SW 1271 (cell line): Measurements from ENCODE around the gene LMCD1.
"Not testable (repeated sequence)": the region's sequence is repeated elsewhere in the genome, so short reads cannot be mapped to it uniquely, and the experiment has no call there.

Experiments
- DNase-seq, 2 experiments: peaks; one replicate each; lab custom pipeline; 2025; lab: John Stamatoyannopoulos, UW

Gene LMCD1

GRCh38 chr3:8560366-8561007 is 58.9 kb downstream of the LMCD1 start:
- no peak for DNase-seq

DNA sequence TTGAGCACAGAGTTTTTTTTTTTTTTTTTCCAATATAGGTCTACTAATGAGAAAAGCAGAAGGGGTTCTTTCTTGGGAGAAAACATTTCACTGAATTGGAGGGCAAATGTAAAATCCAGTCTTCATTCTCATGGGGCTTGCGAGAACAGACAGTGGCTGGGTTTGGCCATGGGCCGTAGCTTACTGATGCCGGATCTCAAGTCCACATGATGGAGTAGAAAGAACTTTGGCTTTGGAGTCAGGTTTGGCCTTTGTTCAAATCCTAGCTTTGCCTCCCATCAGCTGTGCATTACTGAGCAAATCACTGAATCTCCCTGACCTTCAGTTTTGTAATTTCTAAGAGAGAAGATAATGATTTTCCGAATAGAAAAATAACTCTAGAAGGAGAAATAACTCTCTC is 59.7 kb downstream of the LMCD1 start:
- no peak for DNase-seq

- no peak for DNase-seq
These were observed 60.5 kb downstream of the LMCD1 start for GRCh38 chr3:8562081-8562595.

GRCh38 chr3:8563146-8563545 is 61.5 kb downstream of the LMCD1 start:
- no peak for DNase-seq

DNA sequence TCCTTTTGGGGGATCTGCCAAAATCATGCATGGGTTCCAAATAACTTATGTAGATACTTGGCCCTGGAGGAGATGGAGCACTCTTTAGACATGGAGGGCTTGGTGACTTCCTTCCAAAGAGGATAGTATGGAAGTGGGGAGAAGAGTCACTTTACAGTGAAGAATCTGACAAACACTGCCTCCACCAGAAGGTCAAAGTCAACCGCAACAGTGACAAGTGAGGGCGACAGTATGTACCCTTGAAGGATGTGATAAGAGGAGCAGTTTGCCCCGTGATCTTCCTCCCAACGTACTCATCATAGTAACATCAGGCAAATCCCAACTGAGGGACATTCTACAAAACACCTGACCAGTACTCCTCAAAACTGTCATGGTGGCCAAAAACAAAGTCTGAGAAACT is 62.0 kb downstream of the LMCD1 start:
- no peak for DNase-seq

GRCh38 chr3:8565376-8565775 is 63.8 kb downstream of the LMCD1 start:
- no peak for DNase-seq

DNA sequence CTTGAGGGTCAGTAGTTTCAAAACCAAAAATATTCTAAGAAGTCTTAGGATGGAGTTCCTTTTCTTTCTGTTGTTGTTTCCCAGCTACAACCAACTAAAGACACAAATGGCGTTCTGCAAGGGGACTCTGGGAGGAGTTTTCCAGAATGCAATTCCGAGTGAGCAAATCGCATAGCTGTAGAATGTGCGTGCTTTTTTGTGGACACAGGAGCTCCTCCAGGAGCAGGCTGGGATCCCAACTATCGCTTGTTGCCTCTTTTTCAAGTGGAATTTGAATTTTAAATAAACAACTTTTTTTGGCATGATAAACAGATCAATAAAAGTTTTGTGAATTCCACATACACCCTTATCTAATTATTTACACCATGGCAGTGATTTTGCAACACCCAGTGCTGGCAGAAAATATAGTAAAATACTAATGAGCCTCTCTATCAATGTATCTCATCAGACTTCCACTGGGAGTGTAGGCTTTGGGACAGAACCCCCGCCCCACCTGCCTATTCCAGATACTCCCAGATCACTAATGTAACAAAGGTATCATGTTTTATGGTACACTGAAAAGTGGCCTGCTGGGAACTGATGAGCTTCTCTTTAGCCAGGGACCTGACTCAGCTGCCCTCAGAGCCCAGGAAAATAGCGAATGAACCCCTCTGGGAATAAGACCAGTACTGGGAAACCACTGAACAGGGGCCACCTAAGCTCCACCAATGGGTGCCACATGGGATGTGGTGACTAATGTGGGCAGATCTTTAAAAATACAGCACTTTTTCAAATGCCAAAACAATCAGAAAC is 66.4 kb downstream of the LMCD1 start:
- no peak for DNase-seq

DNA sequence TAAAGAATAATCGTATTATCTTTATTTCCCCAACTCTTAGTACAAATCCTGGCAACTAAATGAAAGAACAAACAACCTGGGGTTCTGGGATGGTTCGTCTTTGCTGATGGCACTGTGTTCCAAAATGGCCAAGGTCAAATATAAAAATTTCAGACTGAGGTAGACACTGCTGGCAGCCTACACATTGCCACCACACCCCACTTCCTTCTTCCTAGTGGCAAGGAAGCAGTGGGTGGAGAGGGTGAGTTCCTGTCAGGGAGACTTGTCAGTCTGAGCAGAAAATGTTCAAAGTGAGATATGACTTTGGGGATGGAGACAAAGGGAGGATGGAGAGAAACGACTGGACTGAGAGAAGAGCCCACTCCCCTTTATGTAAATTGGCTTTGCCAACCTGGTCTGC is 69.6 kb downstream of the LMCD1 start:
- no peak for DNase-seq

GRCh38 chr3:8573342-8573926 is 71.8 kb downstream of the LMCD1 start:
- no peak for DNase-seq

GRCh38 chr3:8574040-8574669 is 72.5 kb downstream of the LMCD1 start:
- no peak for DNase-seq

DNA sequence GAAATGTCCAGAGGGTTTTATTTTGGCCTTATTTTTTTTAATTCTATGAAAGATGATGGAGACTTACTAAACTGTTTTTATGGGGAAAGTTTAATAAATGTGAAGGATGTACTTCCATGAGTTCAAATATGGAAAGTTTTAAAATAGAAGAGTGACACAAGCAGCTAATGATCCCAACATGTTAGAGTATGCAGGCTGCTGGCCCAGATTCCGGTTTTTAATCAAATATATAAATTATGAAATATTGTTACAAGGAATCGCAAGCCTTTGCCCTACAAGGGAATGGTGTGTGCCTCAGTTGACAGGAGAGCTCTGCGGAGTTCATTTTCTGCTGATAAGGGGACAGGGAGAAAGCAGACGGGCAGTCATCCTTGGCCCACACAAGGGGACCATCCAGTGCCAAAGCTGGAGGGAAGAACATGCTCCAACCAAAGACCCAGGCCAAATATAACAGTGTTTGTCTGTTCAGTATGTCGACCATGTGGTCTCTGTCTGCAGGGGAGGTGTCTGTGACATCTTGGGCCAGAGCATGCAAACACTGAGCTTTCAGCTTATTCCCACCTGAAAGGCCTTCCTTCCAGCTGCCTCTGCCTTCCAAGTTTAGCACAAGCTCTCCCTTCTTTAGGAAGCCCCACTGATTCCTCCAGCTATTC is 73.2 kb downstream of the LMCD1 start:
- no peak for DNase-seq

DNA sequence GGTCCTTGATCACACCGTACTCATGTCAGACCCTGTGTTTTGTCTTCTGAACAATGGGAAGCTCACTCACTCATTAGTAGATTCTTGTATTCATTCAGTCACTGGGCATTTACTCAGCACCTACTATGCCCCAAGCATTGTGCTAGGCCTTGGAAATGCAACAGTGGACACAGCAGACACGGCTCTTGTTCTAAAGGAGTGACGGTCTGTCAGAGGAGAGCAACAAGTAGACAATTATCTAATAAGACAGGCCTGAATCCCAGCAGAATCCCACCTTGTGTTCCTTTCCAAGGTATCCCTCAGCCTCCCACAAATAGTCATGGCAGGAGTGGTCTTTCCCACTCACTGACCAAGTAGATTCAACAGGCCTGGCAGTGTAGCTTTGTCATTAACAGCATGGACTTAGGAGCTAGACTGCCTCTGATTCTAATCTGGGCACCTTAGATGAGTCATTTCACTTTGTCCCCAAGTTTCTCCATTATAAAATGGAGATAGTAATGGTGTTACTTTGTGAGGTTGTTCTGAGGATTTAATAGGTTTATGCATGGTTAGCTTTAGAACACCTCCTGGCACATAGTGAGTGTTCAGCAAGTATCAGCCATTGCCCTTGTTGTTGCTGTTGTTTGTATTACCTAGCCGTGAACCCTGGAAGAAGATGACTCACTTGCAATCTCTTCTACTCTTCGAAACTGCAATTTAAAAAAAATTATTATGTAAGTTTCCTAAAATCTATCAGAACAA is 73.9 kb downstream of the LMCD1 start:
- DNase-seq = no peak

- DNase-seq = no peak
These were observed 74.8 kb downstream of the LMCD1 start for GRCh38 chr3:8576436-8576835.

GRCh38 chr3:8576841-8577571 is 75.4 kb downstream of the LMCD1 start:
- no peak for DNase-seq

DNA sequence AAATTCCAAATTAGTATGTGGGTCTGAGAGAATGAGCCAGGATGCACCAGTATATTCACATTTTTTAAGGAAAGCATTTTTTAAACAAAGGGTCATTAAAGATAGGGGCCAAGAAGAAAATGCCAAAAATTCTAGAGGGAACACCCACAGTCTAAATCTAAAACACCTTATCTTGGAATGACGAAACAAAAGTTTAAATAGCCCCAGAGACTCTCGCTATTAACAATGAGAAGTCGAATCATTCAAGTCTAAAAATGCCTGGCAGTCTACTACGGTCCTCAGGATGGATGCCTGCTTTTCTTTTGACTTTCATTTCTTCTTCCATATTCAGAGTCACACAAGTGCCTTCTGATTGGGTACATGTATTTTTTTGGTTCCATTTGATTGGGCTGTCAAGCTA is 76.7 kb downstream of the LMCD1 start:
- no peak for DNase-seq

DNA sequence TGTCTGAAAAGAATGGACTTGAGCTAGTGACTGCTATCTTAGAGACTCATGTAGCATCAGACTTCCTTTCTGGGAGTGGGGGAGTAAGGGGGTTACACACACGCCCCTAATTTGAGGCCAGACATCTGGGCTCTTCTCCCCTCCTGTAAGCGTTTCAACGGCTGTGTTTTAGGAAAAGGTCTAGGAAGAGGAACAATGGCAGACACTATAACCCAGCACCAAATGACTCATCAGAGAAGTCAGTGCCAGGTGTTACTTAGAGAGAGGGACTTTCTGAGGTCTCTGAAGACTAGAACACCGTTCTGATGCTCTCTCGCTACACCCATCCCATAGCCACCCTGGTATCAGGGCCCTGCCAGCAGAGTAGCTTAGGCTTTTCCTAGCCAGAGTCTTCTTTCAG is 77.5 kb downstream of the LMCD1 start:
- DNase-seq = no peak

DNA sequence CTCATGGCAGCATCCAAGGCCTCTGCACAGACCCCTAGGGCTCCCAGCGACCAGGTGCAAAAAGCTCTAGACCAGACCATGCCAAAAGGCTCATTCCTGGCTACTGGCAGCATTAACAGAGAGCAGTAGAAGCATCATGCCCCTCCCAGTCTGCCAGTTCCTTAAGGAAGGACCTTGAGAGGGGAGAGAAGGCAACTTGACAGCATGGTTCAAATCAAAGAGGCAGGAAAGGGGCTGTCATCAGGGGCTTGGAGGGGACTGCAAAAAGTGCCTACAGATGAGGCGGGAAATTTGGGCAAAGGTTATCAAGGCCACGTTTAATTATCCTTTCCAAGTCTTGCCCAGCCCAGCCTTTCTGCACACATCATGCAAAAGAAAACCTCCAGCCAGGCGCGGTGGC is 78.3 kb downstream of the LMCD1 start:
- DNase-seq = no peak

DNA sequence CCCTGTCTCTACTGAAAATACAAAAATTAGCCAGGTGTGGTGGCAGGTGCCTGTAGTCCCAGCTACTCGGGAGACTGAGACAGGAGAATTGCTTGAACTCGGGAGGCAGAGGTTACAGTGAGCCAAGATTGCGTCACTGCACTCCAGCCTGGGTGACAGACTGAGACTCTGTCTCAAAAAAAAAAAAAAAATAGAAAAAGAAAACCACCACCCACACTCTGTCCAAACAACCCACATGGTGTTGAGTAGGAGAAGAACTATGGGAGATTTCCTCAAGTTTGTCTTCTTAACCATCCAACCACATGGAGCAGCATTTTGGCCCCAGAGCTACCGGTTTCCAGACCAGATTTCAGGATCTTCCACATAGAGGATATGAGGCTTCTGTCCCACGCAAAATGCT is 78.8 kb downstream of the LMCD1 start:
- DNase-seq = not testable (repeated sequence)

DNA sequence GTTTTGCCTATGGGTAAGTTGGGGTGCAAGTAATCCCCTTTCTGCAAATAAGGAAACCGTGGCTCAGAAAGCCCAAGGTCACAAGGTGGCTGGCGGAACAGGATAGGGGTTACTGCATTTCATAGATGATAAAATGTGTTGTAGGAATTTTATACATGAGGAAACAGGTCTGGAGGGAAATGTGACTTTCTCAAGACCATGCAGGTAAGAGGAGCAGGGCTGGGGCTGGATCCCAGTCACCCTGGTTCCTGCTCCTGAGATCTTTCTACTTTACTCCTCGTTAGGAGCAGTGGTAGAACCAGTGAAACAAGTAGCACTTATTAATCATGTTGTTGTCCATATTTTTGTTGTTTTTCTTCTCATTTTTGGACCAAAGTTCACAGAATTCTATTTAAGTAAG is 79.8 kb downstream of the LMCD1 start:
- DNase-seq = no peak

GRCh38 chr3:8581806-8582445 is 80.3 kb downstream of the LMCD1 start:
- no peak for DNase-seq
